K562 (cell line): Measurements from ENCODE around the gene NAIF1.

ENCODE experiments used
- ATF6 ChIP-seq: sonication (generic); formaldehyde crosslinking; IDR thresholded peaks from 2 replicates; pipeline ENCODE4 v1.4.0; 2020; ENCODE audit warnings: mild to moderate bottlenecking, missing genetic modification reagents
- ATF7 ChIP-seq: fragments of 450-650 bp; IDR thresholded peaks from 2 replicates; pipeline ENCODE4 v1.7.1; 2014; ENCODE audit warnings: mild to moderate bottlenecking, moderate library complexity
- BRF2 ChIP-seq: IDR thresholded peaks from 3 replicates; pipeline ENCODE4 v1.6.1; 2011; ENCODE audit warnings: borderline replicate concordance, mild to moderate bottlenecking; ENCODE audit not compliant: insufficient read length, insufficient read depth
- CTCF ChIP-seq, 3 experiments: IDR thresholded peaks in 2 of 3; conservative IDR thresholded peaks in 1 of 3; 2 replicates each; pipeline ENCODE4 v1.5.1; 2011 to 2012; ENCODE audit warnings: low read length in 3 of 3, mild to moderate bottlenecking in 3 of 3, control low read depth in 2 of 3, improper control_type of control experiment in 1 of 3, inconsistent platforms in 1 of 3, low read depth in 1 of 3, mixed read lengths in 1 of 3, moderate library complexity in 1 of 3; ENCODE audit not compliant: insufficient read depth in 2 of 3
- HIVEP1 ChIP-seq: fragments of 250-450 bp; sonication (Bioruptor Pico); IDR thresholded peaks from 2 replicates; pipeline ENCODE4 v1.4.0; 2020; ENCODE audit warnings: mild to moderate bottlenecking
- HMG20A ChIP-seq: fragments of 450-650 bp; formaldehyde crosslinking; conservative IDR thresholded peaks from 2 replicates; pipeline ENCODE4 v1.4.0; 2020; ENCODE audit warnings: mild to moderate bottlenecking, mixed read lengths
- POLR2AphosphoS5 ChIP-seq: IDR thresholded peaks from 2 replicates; pipeline ENCODE4 v1.6.1; 2011; ENCODE audit warnings: mild to moderate bottlenecking, low read depth, low read length, moderate library complexity; ENCODE audit not compliant: control insufficient read depth, insufficient read depth
- PRPF4 ChIP-seq: fragments of 200-400 bp; formaldehyde crosslinking; IDR thresholded peaks from one replicate; pipeline ENCODE4 v1.6.1; 2017; ENCODE audit warnings: low read length, low read depth, mild to moderate bottlenecking; ENCODE audit not compliant: insufficient read depth, poor library complexity, severe bottlenecking
- PTBP1 ChIP-seq: fragments of 200-400 bp; formaldehyde crosslinking; IDR thresholded peaks from 2 replicates; pipeline ENCODE4 v1.6.1; 2017; ENCODE audit warnings: low read depth, low read length
- SMC3 ChIP-seq: conservative IDR thresholded peaks from 2 replicates; pipeline ENCODE4 v1.6.1; 2011; ENCODE audit warnings: low read depth, low read length, improper control_type of control experiment; ENCODE audit not compliant: insufficient read depth
- TF ChIP-seq, protein P1 (sequence below): sonication (generic); formaldehyde crosslinking; IDR thresholded peaks from 2 replicates; pipeline ENCODE4 v1.8.1; 2023; ENCODE audit warnings: mild to moderate bottlenecking, missing genetic modification reagents
- TF ChIP-seq, protein P2 (sequence below): sonication (generic); formaldehyde crosslinking; IDR thresholded peaks from 2 replicates; pipeline ENCODE4 v1.5.0; 2020; ENCODE audit warnings: missing genetic modification reagents

DNA sequence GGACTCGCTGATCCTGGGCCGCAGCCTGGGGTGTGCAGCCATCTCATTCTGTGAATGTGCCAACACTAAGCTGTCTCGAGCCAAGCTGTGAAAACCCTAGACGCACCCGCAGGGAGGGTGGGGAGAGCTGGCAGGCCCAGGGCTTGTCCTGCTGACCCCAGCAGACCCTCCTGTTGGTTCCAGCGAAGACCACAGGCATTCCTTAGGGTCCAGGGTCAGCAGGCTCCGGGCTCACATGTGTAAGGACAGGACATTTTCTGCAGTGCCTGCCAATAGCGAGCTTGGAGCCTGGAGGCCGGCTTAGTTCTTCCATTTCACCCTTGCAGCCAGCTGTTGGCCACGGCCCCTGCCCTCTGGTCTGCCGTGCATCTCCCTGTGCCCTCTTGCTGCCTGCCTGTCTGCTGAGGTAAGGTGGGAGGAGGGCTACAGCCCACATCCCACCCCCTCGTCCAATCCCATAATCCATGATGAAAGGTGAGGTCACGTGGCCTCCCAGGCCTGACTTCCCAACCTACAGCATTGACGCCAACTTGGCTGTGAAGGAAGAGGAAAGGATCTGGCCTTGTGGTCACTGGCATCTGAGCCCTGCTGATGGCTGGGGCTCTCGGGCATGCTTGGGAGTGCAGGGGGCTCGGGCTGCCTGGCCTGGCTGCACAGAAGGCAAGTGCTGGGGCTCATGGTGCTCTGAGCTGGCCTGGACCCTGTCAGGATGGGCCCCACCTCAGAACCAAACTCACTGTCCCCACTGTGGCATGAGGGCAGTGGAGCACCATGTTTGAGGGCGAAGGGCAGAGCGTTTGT, 40.5 kb upstream of the NAIF1 start:
- TF ChIP-seq CTCF (IDR thresholded peaks at IDR 0.05 in 2 of 3, conservative IDR thresholded peaks at IDR 0.05 in 1 of 3; ENCODE audit: insufficient read depth in 2 of 3, low read depth in 1 of 3, low read length in 3 of 3) = no peak
- TF ChIP-seq POLR2AphosphoS5 = no peak
- TF ChIP-seq, protein P1, sequence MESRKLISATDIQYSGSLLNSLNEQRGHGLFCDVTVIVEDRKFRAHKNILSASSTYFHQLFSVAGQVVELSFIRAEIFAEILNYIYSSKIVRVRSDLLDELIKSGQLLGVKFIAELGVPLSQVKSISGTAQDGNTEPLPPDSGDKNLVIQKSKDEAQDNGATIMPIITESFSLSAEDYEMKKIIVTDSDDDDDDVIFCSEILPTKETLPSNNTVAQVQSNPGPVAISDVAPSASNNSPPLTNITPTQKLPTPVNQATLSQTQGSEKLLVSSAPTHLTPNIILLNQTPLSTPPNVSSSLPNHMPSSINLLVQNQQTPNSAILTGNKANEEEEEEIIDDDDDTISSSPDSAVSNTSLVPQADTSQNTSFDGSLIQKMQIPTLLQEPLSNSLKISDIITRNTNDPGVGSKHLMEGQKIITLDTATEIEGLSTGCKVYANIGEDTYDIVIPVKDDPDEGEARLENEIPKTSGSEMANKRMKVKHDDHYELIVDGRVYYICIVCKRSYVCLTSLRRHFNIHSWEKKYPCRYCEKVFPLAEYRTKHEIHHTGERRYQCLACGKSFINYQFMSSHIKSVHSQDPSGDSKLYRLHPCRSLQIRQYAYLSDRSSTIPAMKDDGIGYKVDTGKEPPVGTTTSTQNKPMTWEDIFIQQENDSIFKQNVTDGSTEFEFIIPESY = no peak
- no peak for TF ChIP-seq PTBP1
- no peak for TF ChIP-seq SMC3
- no peak for TF ChIP-seq BRF2
- no peak for TF ChIP-seq ATF6
- no peak for TF ChIP-seq PRPF4
- TF ChIP-seq HMG20A (CRISPR knock-in tag) = no peak
- TF ChIP-seq, protein P2, sequence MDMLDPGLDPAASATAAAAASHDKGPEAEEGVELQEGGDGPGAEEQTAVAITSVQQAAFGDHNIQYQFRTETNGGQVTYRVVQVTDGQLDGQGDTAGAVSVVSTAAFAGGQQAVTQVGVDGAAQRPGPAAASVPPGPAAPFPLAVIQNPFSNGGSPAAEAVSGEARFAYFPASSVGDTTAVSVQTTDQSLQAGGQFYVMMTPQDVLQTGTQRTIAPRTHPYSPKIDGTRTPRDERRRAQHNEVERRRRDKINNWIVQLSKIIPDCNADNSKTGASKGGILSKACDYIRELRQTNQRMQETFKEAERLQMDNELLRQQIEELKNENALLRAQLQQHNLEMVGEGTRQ (CRISPR knock-in tag) = no peak
- TF ChIP-seq ATF7 = no peak
- TF ChIP-seq HIVEP1 (CRISPR knock-in tag) = no peak
